Putamen (tissue), 1 donor: ENCODE measurements around the gene PPP1R11.

Experiments used
- DNase-seq: peaks from one replicate; pipeline ENCODE4 v3.0.0-alpha.2; 2016; ENCODE audit warnings: low spot score

PPP1R11 gene

DNA sequence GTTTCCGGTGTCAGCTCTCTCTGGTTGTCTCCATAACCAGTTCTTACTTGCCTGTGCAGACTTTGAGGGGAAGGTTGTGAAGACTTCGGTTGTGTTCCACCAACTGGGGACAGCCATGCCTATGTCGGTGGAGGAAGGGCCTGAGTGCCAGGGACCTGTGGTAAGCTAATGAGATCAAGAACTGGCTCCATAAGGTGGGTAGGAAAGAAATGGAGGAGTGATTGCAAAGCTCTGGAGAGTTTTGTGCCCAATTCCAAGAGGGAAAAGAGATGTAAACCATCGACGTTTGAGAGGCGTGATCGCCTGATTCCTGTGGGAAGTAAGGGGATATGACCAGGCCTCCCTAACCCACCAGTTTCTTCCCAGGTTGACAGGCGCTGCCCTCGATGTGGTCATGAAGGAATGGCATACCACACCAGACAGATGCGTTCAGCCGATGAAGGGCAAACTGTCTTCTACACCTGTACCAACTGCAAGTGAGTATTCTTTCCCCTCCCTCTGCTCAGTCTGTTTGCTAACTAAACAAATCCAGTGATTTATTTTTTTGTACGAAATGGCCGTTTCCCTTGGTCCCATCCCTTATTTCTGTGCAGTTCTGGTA lies 5.0 kb upstream of the PPP1R11 start:
- DNase-seq: no peak

GRCh38 chr6:30062471-30063178 lies 4.4 kb upstream of the PPP1R11 start:
- DNase-seq: no peak

- DNase-seq: no peak
Observed at GRCh38 chr6:30063315-30063714, 3.7 kb upstream of the PPP1R11 start.

DNA sequence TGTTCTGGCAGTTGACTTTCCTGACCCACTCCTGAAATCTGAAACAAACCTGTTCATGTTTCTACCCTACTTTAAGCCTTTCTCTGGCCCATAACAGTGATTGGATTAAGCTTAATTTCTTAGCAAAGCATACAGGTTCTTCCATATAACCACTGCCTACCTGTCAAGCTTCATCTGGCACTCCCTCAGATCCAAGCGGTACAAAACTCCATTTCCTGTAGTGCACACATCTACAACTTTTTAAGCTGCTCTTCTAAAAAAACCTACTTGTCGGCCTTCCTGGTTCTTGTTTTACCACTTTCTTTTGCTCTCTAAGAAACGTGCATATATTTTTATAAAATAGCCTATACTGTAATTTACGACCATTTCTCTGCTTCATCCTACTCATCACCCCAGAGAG lies 916 bp upstream of the PPP1R11 start:
- no peak for DNase-seq

GRCh38 chr6:30067460-30068139 lies 602 bp downstream of the PPP1R11 start:
- no peak for DNase-seq

GRCh38 chr6:30071081-30071818 lies 4.3 kb downstream of the PPP1R11 start:
- no peak for DNase-seq

DNA sequence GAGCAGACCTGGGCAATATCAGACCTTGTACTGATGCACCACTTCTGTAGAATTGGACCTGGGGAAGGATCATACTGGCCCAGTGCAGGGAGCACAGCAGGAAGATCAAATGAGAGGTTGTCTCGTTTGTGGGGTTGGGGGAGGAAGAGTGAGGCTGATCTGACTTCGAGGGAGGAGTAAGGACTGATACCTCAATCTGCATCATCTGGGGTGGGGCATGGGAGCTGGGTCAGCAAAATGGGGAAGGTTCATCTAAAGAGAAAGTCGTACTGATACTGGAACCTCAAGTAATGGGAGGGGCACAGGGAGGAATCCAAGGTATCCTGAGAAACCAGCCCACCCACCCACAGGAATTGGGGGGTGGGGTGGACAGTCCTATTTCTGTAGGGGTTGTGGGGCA lies 4.9 kb downstream of the PPP1R11 start:
- DNase-seq: no peak

DNA sequence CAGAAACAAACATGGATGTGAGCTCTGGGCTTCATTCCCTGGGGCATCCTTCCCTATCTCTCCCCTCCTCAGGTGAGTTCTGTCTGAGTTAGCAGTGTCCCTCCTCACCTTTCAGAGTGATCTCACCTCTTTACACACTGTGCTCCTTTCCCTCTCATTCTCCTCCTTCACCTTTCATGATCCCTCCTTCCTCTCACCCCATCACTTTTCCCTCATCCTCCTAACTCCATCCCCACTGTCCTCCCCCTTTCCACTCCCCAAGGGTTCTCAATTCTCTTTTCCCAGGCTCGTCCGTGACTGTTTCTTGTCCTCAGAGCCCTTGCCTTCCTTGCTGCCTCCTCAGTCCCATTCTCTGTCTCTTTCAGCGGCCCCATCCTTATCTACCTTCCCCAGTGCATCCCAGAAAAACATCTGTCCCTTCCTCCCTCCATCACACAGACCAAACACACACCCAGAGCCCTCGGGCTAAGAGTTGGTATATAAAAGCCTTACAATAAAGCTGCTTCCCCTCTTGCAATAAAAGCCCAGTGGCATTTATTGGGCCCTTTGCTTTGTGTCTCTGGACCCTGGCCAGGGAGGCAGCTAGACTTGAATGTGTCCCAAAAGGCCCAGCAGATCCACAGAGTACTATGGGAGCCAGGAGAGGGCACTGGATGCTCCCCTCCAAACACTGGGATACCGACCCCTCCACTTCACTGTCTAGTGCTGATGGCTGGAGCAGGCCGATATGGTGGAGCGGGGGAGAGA lies 6.7 kb downstream of the PPP1R11 start:
- no peak for DNase-seq

GRCh38 chr6:30074331-30075093 lies 7.5 kb downstream of the PPP1R11 start:
- DNase-seq: no peak

DNA sequence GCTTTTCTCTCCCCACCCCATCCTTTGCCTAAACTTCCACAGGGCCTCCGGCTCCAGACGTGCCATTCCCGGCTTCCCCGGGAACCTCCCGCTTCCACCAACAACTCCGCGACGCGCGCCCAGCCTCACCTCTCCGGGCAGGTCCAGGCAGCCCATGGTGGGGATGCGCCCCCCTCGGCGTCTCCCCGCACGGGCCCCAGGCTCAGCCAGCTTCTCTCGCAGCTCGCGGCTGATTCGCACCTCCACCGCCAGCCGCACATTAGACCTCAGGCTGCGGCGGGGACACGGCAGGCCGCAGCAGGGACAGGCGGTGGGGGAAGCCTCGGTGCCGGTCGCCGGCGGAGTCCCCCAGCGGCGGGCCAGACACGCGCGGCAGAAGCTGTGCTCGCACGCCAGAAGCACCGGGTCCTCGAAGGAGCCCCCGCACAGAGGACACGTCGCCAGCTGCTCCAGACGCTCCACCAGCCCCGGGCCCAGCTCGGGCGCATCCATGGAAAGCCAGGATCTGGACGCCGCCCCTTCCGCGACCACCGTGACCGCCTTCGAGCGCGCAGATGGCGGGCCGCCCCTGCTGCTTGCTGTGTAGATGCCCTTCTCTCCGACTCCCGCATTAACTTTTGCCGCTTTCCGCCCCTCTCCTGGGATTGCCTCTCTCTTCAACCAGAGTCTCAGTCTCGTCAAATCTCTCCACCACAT lies 8.2 kb downstream of the PPP1R11 start, which contains the start of gene RNF39:
Gene RNF39 (minus strand): TSS at position 676 of the 696 bp plus-strand sequence. CDS start 184 bp downstream, at position 492.
- DNase-seq: no peak

GRCh38 chr6:30075790-30076732 lies 9.1 kb downstream of the PPP1R11 start:
- DNase-seq: no peak

DNA sequence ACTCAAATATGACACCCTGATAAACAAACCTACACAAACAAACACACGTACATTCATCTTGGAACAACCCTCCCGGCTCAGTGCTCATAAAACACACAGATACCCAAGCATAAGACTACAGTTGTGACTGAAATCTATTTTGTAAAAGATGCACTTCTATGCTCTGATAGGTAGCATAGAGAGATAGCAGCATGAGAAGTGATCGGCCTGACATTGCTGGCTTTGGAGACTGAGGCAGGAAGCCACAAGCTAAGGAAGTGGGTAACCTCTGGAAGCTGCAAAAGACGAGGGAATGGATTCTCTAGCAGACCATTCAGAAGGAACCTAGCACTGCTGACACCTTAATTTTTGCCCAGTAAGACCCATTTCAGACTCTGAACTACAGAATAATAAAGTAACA lies 10.2 kb downstream of the PPP1R11 start:
- DNase-seq: no peak

GRCh38 chr6:30087876-30088275 lies 20.9 kb downstream of the PPP1R11 start:
- no peak for DNase-seq

DNA sequence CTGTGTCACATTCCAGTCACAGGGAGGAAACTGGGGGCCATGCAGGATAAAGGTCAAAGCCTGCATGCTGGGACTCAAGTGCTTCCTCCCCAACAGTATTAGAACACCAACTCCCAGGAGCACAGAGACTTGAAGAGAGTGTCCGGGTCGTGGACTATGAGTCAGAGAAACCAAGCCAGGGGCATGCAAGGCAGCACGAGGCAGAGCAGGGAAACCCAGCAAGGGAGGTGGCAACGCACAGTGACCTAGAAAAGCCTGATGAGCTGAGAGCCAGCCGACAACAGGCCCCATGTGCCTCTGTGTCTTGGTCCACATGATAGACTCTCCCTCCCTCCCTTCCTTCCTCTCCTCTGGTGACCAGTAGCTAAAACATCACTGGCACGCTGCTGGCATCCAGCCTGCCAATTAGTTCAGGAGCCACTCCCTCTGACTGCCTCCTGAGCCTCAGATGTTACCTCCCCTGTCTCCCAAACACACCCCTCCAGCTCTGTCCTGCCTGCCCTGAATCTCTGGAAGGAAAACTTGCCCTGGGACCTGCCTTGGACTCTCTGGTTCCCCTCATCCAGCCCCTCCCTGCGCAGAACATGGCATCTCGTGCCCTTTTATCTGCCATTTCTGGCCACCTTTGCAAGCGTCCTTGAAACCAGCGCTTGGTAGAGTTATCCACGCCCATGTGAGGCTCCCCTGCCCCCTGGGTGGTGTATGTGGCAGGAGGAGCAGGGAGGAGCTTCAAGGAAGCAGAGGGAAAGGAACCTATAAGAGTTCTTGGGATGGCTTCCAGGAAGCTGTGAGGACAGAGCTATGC lies 24.8 kb downstream of the PPP1R11 start:
- DNase-seq: no peak

DNA sequence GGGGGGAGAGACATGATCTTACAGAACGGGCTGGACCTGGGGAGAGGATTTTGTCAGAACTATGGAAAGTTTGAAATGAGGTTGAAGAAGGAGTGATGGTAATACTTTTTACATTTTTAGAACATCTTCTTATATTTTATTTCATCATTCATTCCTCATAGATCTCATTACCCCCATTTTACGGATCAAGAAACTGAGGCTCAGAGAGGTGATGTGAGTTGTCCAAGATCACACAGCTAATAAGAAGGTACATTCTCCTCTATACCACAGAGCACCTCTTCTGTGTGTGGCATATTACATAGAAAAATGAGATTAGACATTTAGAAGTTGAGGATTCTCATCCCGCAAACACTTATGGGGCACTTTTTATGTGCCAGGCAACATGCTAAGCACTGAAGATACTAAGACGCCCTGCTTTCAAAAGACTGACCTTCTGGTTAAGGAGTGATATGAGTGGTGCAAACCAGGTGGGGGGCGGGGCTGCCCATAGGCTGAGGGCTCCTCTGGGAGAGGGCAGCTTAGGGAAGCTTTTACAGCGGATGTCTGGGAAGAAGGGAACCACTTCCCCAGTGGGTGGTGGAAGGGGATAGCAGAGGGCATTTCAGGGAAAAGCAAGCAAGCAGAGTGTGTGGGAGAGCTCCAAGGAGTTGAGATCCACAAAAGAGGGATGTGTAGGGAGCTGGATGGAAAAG lies 26.0 kb downstream of the PPP1R11 start:
- DNase-seq: no peak

- no peak for DNase-seq
Observed at GRCh38 chr6:30093951-30094661, 27.1 kb downstream of the PPP1R11 start.

DNA sequence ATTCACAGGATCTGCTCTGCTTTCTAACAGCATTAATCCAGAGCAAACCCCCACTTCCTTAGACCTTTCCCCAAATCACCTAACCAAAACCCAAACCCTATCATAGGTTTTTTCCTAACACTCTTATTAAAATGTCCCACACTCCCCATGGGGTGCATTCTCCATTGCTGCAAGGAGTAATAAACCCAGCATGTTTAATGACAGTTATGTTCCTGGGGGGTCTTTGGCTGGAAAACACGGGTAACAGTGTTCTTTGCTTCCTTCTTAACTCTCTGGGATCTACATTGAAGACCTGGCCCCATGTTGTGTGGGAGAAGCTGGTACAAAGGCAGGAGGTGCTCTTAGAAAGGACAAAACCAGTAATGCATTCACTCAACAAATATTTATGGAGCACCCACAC lies 29.8 kb downstream of the PPP1R11 start:
- DNase-seq: no peak
